K562 (cell line): Measurements from ENCODE around the gene SF3A2. TPM values are rescaled to one million over a fixed set of nuclear protein-coding genes. Genes with fewer than 3 reads are reported as not detected.

Source experiments
- ATF7 ChIP-seq: fragments of 450-650 bp; IDR thresholded peaks from 2 replicates; pipeline ENCODE4 v1.7.1; 2014; ENCODE audit warnings: mild to moderate bottlenecking, moderate library complexity
- DPF2 ChIP-seq: fragments of 450-650 bp; IDR thresholded peaks from 2 replicates; pipeline ENCODE4 v1.6.1; 2016
- EGR1 ChIP-seq: fragments of 450-650 bp; conservative IDR thresholded peaks from 2 replicates; pipeline ENCODE4 v1.6.1; 2017; ENCODE audit warnings: mild to moderate bottlenecking
- ELF1 ChIP-seq: fragments of 200-800 bp; sonication (Bioruptor generic); IDR thresholded peaks from 2 replicates; pipeline ENCODE4 v1.6.1; 2016; ENCODE audit warnings: missing genetic modification characterization, missing compliant biosample characterization
- GTF2E2 ChIP-seq: fragments of 200-800 bp; sonication (Bioruptor generic); IDR thresholded peaks from 2 replicates; pipeline ENCODE4 v1.6.1; 2016; ENCODE audit warnings: missing genetic modification characterization, missing compliant biosample characterization
- MTA1 ChIP-seq: fragments of 450-650 bp; IDR thresholded peaks from 2 replicates; pipeline ENCODE4 v1.6.1; 2017; ENCODE audit warnings: borderline replicate concordance
- NEUROD1 ChIP-seq: fragments of 150-350 bp; IDR thresholded peaks from 2 replicates; pipeline ENCODE4 v1.6.1; 2014; ENCODE audit warnings: borderline replicate concordance, low read length, low read depth; ENCODE audit not compliant: partially characterized antibody
- NONO ChIP-seq, 2 experiments: fragments of 200-400 bp in 1 of 2; fragments of 450-650 bp in 1 of 2; formaldehyde crosslinking in 1 of 2; IDR thresholded peaks; 2 replicates each; pipeline ENCODE4 v1.6.1; 2017; ENCODE audit warnings: low read depth in 2 of 2, mild to moderate bottlenecking in 2 of 2, moderate library complexity in 2 of 2, low read length in 1 of 2
- NR2C2 ChIP-seq, 2 experiments: fragments of 200-800 bp in 1 of 2; sonication (Bioruptor generic) in 1 of 2; sonication (generic) in 1 of 2; formaldehyde crosslinking in 1 of 2; IDR thresholded peaks; 2 replicates each; pipeline versions ENCODE4 v1.6.1 to v1.8.0; 2016 to 2022; ENCODE audit warnings: mild to moderate bottlenecking in 1 of 2, missing compliant biosample characterization in 1 of 2, missing genetic modification characterization in 1 of 2, missing genetic modification reagents in 1 of 2
- PCBP2 ChIP-seq: fragments of 200-400 bp; formaldehyde crosslinking; IDR thresholded peaks from 2 replicates; pipeline ENCODE4 v1.6.1; 2018; ENCODE audit warnings: low read length, low read depth, mild to moderate bottlenecking, moderate library complexity; ENCODE audit not compliant: poor library complexity, severe bottlenecking
- ZNF124 ChIP-seq: sonication (generic); formaldehyde crosslinking; IDR thresholded peaks from 2 replicates; pipeline ENCODE4 v1.8.1; 2022; ENCODE audit warnings: missing genetic modification reagents
- ZNF184 ChIP-seq: sonication (generic); formaldehyde crosslinking; IDR thresholded peaks from 2 replicates; pipeline ENCODE4 v1.5.0; 2020; ENCODE audit warnings: missing genetic modification reagents
- ZNF311 ChIP-seq: fragments of 250-450 bp; sonication (Bioruptor Pico); IDR thresholded peaks from 2 replicates; pipeline ENCODE4 v1.4.0; 2020; ENCODE audit warnings: mild to moderate bottlenecking, moderate library complexity
- polyA plus RNA-seq, 8 experiments: library from polyadenylated mRNA; depleted of rRNA in 4 of 8; stranded (reverse) in 5 of 8; unstranded in 3 of 8; fragments of >200 nt; fragmentation: Nextera tagmentation in 2 of 8; fragmentation: Illumina TruSeq in 1 of 8; extraction: Ambion mirVana in 2 of 8; extraction: Trizol in 1 of 8; gene quantifications; 2 replicates each; pipeline versions ENCODE4 v1.2.1 to v1.2.3, GENCODE V29; 2011 to 2014; ENCODE audit warnings: inconsistent platforms in 1 of 8, missing spikeins in 1 of 8
- total RNA-seq, 7 experiments: library from RNA; depleted of rRNA in 6 of 7; stranded (reverse); fragments of >200 nt in 6 of 7; fragmentation: Illumina TruSeq in 2 of 7; extraction: Trizol in 2 of 7; gene quantifications; 2 replicates each; pipeline versions ENCODE4 v1.2.1 to v1.2.3, GENCODE V29; 2011 to 2021; ENCODE audit warnings: low replicate concordance in 1 of 7
- TF ChIP-seq, protein P1 (sequence below): fragments of 450-650 bp; IDR thresholded peaks from 2 replicates; pipeline ENCODE4 v1.6.1; 2017; ENCODE audit warnings: antibody characterized with exemption, mild to moderate bottlenecking
- TF ChIP-seq, protein P2 (sequence below): fragments of 200-800 bp; sonication (Bioruptor generic); IDR thresholded peaks from 2 replicates; pipeline ENCODE4 v1.6.1; 2017; ENCODE audit warnings: missing genetic modification characterization, missing compliant biosample characterization
- TF ChIP-seq, protein P3 (sequence below), 3 experiments: IDR thresholded peaks in 2 of 3; conservative IDR thresholded peaks in 1 of 3; 2 replicates each; pipeline ENCODE4 v1.5.1; 2011 to 2012; ENCODE audit warnings: low read length in 3 of 3, mild to moderate bottlenecking in 3 of 3, control low read depth in 2 of 3, improper control_type of control experiment in 1 of 3, inconsistent platforms in 1 of 3, low read depth in 1 of 3, mixed read lengths in 1 of 3, moderate library complexity in 1 of 3; ENCODE audit not compliant: insufficient read depth in 2 of 3

The SF3A2 gene
- total and polyA plus RNA-seq, 9 of the 15 experiments (the other 6 are each of a cell fraction or from before 2014, with no cell fraction given): 0.17 to 194 (median 22.8) TPM

DNA sequence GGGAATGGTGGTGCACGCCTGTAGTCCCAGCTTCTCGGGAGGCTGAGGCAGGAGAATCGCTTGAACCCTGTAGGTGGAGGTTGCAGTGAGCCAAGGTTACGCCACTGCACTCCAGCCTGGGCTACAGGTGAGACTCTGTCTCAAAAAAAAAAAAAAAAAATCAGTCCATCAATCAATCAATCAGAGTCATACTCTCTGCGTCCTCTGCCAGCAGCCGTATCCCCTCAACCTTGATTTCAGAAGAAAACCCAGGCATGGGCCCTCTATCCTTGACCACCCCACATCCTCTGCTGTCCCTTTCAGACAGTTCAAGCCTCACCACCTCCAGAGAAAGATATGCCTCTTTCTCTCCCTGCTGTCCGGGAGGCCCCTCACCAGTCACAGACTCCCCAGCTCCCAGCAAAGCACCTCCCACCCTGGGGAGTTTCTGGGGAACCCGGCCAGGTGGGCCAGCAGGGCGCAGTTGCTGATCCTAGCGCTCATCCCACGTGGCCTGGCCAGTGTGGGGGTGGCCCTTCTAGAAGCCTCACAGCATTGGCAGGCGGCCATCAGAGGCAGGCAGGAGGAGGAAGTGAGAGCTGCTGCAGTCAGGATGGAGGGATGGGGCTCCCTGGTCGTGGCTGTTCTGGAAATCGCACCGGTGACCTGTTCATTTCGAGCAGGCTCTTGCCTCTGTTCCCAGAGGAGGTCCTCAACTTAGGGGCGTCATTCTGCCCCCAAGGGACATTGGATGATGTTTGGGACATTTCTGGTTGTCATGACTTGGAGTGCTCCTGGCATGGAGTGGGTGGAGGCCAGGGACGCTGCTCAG is 29.8 kb downstream of the SF3A2 start (continued):
- TF ChIP-seq, protein P1, sequence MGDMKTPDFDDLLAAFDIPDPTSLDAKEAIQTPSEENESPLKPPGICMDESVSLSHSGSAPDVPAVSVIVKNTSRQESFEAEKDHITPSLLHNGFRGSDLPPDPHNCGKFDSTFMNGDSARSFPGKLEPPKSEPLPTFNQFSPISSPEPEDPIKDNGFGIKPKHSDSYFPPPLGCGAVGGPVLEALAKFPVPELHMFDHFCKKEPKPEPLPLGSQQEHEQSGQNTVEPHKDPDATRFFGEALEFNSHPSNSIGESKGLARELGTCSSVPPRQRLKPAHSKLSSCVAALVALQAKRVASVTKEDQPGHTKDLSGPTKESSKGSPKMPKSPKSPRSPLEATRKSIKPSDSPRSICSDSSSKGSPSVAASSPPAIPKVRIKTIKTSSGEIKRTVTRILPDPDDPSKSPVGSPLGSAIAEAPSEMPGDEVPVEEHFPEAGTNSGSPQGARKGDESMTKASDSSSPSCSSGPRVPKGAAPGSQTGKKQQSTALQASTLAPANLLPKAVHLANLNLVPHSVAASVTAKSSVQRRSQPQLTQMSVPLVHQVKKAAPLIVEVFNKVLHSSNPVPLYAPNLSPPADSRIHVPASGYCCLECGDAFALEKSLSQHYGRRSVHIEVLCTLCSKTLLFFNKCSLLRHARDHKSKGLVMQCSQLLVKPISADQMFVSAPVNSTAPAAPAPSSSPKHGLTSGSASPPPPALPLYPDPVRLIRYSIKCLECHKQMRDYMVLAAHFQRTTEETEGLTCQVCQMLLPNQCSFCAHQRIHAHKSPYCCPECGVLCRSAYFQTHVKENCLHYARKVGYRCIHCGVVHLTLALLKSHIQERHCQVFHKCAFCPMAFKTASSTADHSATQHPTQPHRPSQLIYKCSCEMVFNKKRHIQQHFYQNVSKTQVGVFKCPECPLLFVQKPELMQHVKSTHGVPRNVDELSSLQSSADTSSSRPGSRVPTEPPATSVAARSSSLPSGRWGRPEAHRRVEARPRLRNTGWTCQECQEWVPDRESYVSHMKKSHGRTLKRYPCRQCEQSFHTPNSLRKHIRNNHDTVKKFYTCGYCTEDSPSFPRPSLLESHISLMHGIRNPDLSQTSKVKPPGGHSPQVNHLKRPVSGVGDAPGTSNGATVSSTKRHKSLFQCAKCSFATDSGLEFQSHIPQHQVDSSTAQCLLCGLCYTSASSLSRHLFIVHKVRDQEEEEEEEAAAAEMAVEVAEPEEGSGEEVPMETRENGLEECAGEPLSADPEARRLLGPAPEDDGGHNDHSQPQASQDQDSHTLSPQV: peak; percentile 91
- 0 out of 2 replicates have a peak, but pooled peaks have one; percentile 12 for TF ChIP-seq ATF7
- peak; percentile 15; the same call in 1 of the 2 replicates for TF ChIP-seq DPF2
- 0 out of 2 replicates have a peak, but pooled peaks have one; percentile 11 for TF ChIP-seq MTA1
- TF ChIP-seq NEUROD1: no peak
- 0 out of 2 replicates have a peak, but pooled peaks have one; percentile 51 for TF ChIP-seq ZNF311 (CRISPR knock-in tag)
- no peak for TF ChIP-seq NONO (IDR thresholded peaks at IDR 0.05; ENCODE audit: low read depth in 2 of 2, low read length in 1 of 2)
- peak; percentile 52; the same call in 1 of the 2 replicates for TF ChIP-seq ELF1 (tag)
- TF ChIP-seq PCBP2: no peak
- TF ChIP-seq ZNF184: no peak
- no peak for TF ChIP-seq NR2C2 (CRISPR knock-in tag; IDR thresholded peaks at IDR 0.05)
- TF ChIP-seq NR2C2 (tag; IDR thresholded peaks at IDR 0.05): peak; percentile 27
- no peak for TF ChIP-seq GTF2E2 (tag)
- TF ChIP-seq, protein P2, sequence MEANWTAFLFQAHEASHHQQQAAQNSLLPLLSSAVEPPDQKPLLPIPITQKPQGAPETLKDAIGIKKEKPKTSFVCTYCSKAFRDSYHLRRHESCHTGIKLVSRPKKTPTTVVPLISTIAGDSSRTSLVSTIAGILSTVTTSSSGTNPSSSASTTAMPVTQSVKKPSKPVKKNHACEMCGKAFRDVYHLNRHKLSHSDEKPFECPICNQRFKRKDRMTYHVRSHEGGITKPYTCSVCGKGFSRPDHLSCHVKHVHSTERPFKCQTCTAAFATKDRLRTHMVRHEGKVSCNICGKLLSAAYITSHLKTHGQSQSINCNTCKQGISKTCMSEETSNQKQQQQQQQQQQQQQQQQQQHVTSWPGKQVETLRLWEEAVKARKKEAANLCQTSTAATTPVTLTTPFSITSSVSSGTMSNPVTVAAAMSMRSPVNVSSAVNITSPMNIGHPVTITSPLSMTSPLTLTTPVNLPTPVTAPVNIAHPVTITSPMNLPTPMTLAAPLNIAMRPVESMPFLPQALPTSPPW: peak; percentile 58
- peak; percentile 88 for TF ChIP-seq EGR1
- TF ChIP-seq ZNF124 (CRISPR knock-in tag): no peak
- TF ChIP-seq, protein P3, sequence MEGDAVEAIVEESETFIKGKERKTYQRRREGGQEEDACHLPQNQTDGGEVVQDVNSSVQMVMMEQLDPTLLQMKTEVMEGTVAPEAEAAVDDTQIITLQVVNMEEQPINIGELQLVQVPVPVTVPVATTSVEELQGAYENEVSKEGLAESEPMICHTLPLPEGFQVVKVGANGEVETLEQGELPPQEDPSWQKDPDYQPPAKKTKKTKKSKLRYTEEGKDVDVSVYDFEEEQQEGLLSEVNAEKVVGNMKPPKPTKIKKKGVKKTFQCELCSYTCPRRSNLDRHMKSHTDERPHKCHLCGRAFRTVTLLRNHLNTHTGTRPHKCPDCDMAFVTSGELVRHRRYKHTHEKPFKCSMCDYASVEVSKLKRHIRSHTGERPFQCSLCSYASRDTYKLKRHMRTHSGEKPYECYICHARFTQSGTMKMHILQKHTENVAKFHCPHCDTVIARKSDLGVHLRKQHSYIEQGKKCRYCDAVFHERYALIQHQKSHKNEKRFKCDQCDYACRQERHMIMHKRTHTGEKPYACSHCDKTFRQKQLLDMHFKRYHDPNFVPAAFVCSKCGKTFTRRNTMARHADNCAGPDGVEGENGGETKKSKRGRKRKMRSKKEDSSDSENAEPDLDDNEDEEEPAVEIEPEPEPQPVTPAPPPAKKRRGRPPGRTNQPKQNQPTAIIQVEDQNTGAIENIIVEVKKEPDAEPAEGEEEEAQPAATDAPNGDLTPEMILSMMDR (IDR thresholded peaks at IDR 0.05 in 2 of 3, conservative IDR thresholded peaks at IDR 0.05 in 1 of 3; ENCODE audit: insufficient read depth in 2 of 3, low read depth in 1 of 3, low read length in 3 of 3): no peak; a peak in 1 of 6 replicates
